HAP-1 (cell line): ENCODE data around the gene TMCO6.
A peak's percentile ranks its signal among the peaks of the same experiment; 100 is the strongest.
"Not testable (repeated sequence)": the region's sequence is repeated elsewhere in the genome, so short reads cannot be mapped to it uniquely, and the experiment has no call there.

ENCODE experiments used
- DNase-seq, 2 experiments: peaks; one replicate each; pipeline ENCODE4 v3.0.0-alpha.2; 2016 to 2020; ENCODE audit warnings: low spot score in 2 of 2
- H3K27me3 ChIP-seq: fragments of 250-450 bp; sonication (Bioruptor Pico); 2 replicates; pipeline ENCODE4 v1.5.1; 2020; ENCODE audit warnings: low read depth, mild to moderate bottlenecking, moderate library complexity
- H3K36me3 ChIP-seq: fragments of 250-450 bp; sonication (Bioruptor Pico); replicated peaks from 2 replicates; pipeline ENCODE4 v1.5.1; 2020; ENCODE audit warnings: mild to moderate bottlenecking
- H3K4me1 ChIP-seq: fragments of 250-450 bp; sonication (Bioruptor Pico); 2 replicates; pipeline ENCODE4 v1.5.1; 2020; ENCODE audit warnings: mild to moderate bottlenecking
- H3K4me3 ChIP-seq: fragments of 250-450 bp; sonication (Bioruptor Pico); 2 replicates; pipeline ENCODE4 v1.5.1; 2020; ENCODE audit warnings: mild to moderate bottlenecking, moderate library complexity
- H3K9me3 ChIP-seq: fragments of 250-450 bp; sonication (Bioruptor Pico); 2 replicates; pipeline ENCODE4 v1.5.1; 2020; ENCODE audit warnings: mild to moderate bottlenecking, moderate library complexity
- in situ Hi-C: fragments of 300-500 bp; cut with MboI; formaldehyde crosslinking; loops from 3 replicates; pipeline ENCODE4 v1.14.3; 2020; ENCODE audit warnings: low sequenced_read_pairs, inconsistent platforms, mixed read lengths

TMCO6 gene

DNA sequence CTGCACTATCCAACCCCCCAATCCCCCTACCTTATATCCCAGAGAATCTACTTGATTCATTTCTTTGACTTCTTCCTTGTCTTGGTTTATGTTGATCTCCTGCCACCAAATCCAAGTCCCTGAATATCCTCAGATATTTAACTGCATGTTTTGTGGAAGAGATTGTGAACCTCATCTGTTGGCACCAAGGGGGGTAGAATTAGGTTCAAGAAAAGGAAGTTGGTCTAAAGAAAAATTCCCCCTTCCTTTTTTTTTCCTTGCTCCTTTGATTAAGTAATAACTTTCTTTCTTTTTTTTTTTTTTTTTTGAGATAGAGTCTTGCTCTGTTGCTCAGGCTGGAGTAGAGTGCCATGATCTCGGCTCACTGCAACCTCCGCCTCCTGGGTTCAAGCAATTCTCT lies 5.8 kb upstream of the TMCO6 start:
- no peaks in the 10 kb centered on the region for H3K4me1 ChIP-seq
- in situ Hi-C loops = loop anchor here (5.0 kb wide), 1 partner anchor 71 kb away; the partner anchor contains the start of genes APBB3 and SLC35A4
- no peak overlapping the region for H3K4me3 ChIP-seq
- H3K9me3 ChIP-seq = peaks cover 3% of the 10 kb centered on the region
- no peak for DNase-seq
- H3K36me3 ChIP-seq = no peaks in the 10 kb centered on the region
- no peaks in the 10 kb centered on the region for H3K27me3 ChIP-seq

- H3K4me3 ChIP-seq = no peak overlapping the region
- no peak for DNase-seq
- no peaks in the 10 kb centered on the region for H3K9me3 ChIP-seq
- H3K4me1 ChIP-seq = peaks cover 4% of the 10 kb centered on the region
- in situ Hi-C loops = loop anchor here (5.0 kb wide), 1 partner anchor 72 kb away; the partner anchor contains the start of genes APBB3 and SLC35A4
- no peaks in the 10 kb centered on the region for H3K36me3 ChIP-seq
- no peaks in the 10 kb centered on the region for H3K27me3 ChIP-seq
Observed at GRCh38 chr5:140634103-140634502, 5.1 kb upstream of the TMCO6 start.

GRCh38 chr5:140635291-140636257 lies 3.7 kb upstream of the TMCO6 start:
- Histone ChIP-seq H3K36me3 (no peaks in the 10 kb centered on the region; the same call in 1 of the 2 replicates), H3K27me3 (no peaks in the 10 kb centered on the region), H3K4me1 (peaks cover 7% of the 10 kb centered on the region), H3K4me3 (no peak overlapping the region), H3K9me3 (no peaks in the 10 kb centered on the region)
- in situ Hi-C loops = no loop called here
- DNase-seq = no peak

- no peaks in the 10 kb centered on the region for H3K27me3 ChIP-seq
- in situ Hi-C loops = no loop called here
Observed at GRCh38 chr5:140637371-140638100, 1.7 kb upstream of the TMCO6 start.

GRCh38 chr5:140638898-140639147 lies 428 bp upstream of the TMCO6 start:
- H3K4me1 ChIP-seq, H3K4me3 ChIP-seq, H3K9me3 ChIP-seq, in situ Hi-C loops, H3K27me3 ChIP-seq, DNase-seq: not testable (repeated sequence)
- H3K36me3 ChIP-seq = peaks cover 24% of the 10 kb centered on the region

More at GRCh38 chr5:140637371-140638100, 1.7 kb upstream of the TMCO6 start:
- H3K9me3 ChIP-seq = no peaks in the 10 kb centered on the region
- peaks cover 7% of the 10 kb centered on the region for H3K4me1 ChIP-seq
- peaks cover 14% of the 10 kb centered on the region for H3K36me3 ChIP-seq
- no peak for DNase-seq
- no peak overlapping the region for H3K4me3 ChIP-seq

- Histone ChIP-seq H3K4me1 (peaks cover 13% of the 10 kb centered on the region), H3K4me3 (no peak overlapping the region), H3K36me3 (peaks cover 41% of the 10 kb centered on the region), H3K27me3 (no peaks in the 10 kb centered on the region), H3K9me3 (no peaks in the 10 kb centered on the region)
- in situ Hi-C loops = no loop called here
- no peak for DNase-seq
Observed at GRCh38 chr5:140641716-140642115, 2.5 kb downstream of the TMCO6 start.

GRCh38 chr5:140642718-140643117 lies 3.5 kb downstream of the TMCO6 start:
- DNase-seq = no peak
- Histone ChIP-seq H3K4me3 (no peak overlapping the region), H3K9me3 (no peaks in the 10 kb centered on the region), H3K27me3 (no peaks in the 10 kb centered on the region), H3K4me1 (peaks cover 14% of the 10 kb centered on the region), H3K36me3 (peaks cover 47% of the 10 kb centered on the region)
- in situ Hi-C loops = no loop called here

DNA sequence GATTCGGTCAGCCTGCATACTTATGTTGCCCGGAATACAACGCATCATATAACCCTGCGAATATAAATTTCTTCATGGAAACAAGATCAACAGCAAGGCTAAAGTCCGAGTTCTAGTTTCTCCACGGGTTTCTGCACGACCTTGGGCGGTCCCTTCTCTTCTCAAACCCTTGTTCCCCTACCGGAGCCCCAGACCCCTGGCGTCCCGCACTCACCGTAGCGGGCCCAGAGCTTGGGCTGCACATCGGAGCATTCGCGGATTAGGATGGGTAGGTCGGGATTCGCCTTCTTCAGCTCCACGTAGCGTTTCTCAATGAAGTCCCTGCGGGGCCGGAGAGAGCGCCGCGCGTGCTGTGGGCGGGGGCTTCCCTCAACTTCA lies 7.8 kb downstream of the TMCO6 start:
- Histone ChIP-seq H3K4me1 (peaks cover 11% of the 10 kb centered on the region), H3K27me3 (no peaks in the 10 kb centered on the region), H3K4me3 (peak overlapping the region; percentile 94), H3K36me3 (peaks cover 60% of the 10 kb centered on the region), H3K9me3 (no peaks in the 10 kb centered on the region)
- in situ Hi-C loops = no loop called here
- DNase-seq = no peak

DNA sequence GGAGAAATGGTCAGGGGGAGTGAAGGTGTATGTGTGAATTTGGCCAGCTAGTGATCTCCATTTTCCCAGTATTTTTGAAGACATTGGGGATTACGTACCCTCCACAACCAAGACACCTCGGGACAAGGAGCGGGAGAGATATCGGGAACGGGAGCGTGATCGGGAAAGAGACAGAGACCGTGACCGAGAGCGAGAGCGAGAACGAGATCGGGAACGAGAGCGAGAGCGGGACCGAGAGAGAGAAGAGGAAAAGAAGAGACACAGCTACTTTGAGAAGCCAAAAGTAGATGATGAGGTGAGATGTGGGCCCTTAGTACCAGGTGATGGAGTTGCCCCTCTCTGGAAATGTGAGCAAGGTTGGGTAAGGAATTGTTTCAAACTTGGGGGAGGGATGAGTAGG lies 19.6 kb downstream of the TMCO6 start:
- DNase-seq = no peak
- Histone ChIP-seq H3K36me3 (peaks cover 91% of the 10 kb centered on the region), H3K4me3 (no peak overlapping the region), H3K27me3 (no peaks in the 10 kb centered on the region), H3K4me1 (no peaks in the 10 kb centered on the region), H3K9me3 (no peaks in the 10 kb centered on the region)
- in situ Hi-C loops = no loop called here

DNA sequence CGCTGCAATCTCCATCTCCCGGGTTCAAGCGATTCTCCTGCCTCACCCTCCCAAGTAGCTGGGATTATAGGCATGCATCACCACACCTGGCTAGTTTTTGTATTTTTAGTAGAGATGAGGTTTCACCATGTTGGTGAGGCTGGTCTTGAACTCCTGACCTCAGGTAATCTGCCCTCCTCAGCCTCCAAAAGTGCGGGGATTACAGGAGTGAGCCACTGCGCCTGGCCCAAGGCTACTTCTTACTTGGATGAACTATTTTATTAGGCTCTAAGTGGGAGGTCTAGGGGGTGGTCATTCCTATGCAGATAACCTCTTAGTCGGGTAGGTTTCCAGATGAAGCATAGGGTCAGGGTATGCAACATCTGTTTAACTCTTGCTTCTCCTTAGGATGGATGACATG lies 21.1 kb downstream of the TMCO6 start:
- H3K27me3 ChIP-seq, H3K4me3 ChIP-seq, H3K9me3 ChIP-seq, in situ Hi-C loops, DNase-seq, H3K4me1 ChIP-seq: not testable (repeated sequence)
- peaks cover 76% of the 10 kb centered on the region for H3K36me3 ChIP-seq

DNA sequence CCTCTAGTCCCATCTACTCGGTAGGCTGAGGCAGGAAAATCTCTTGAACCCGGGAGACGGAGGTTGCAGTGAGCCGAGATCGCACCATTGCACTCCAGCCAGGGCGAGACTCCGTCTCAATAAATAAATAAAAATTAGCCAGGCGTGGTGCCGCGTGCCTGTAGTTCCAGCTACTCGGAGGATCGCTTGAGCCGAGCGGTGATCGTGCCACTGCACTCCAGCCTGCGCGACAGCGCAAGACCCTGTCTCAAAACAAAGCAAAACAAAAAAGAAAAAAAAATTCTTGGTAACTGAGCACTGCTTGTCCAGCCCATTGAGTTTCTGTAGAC lies 24.7 kb downstream of the TMCO6 start:
- in situ Hi-C loops = no loop called here
- no peaks in the 10 kb centered on the region for H3K9me3 ChIP-seq
- H3K27me3 ChIP-seq = no peaks in the 10 kb centered on the region
- no peaks in the 10 kb centered on the region for H3K4me1 ChIP-seq
- no peak for DNase-seq
- peak overlapping the region; percentile 82 for H3K4me3 ChIP-seq
- peaks cover 54% of the 10 kb centered on the region for H3K36me3 ChIP-seq

DNA sequence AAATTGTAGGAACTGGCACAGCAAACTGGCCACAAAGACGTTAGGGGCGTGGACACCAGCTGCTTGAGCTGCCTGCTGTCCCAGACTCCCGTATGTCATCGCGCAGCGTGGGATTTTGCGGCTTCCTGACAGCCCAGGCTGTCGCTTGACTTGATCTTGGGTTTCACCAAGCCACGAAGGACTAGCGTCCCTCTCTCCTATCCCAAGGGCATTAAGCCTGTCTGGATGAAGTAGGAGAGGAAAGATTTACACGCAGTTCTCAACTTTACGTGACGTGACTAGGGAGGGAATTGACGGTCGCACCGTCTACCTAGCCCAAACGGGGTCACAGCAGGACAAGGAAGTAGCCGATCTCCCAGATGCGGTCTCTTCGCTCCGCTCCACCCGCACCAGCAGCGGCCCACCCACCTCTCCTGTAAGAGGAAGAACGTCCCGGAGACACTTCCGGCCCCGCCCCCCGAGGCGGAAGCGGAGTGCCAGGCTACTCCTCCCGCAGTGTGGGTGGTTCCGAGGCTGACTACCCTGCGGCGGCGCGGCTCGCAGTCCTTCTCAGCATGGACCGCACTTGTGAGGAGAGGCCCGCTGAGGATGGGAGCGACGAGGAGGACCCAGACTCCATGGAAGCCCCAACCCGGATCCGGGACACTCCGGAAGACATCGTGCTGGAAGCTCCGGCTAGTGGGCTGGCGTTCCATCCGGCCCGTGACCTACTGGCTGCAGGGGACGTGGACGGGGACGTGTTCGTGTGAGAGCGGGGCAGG lies 25.3 kb downstream of the TMCO6 start, which contains the start of gene WDR55:
TSS of gene WDR55 (plus strand) at position 546 of the 761 bp plus-strand sequence. CDS start at position 555, 9 bp downstream.
- H3K36me3 ChIP-seq = peaks cover 54% of the 10 kb centered on the region
- H3K4me3 ChIP-seq = peak within 1 kb of the TSS; percentile 82
- H3K4me1 ChIP-seq = no peaks in the 10 kb centered on the region
- no peaks in the 10 kb centered on the region for H3K27me3 ChIP-seq
- H3K9me3 ChIP-seq = no peaks in the 10 kb centered on the region
- DNase-seq = peak; percentile 93 to 98
- in situ Hi-C loops = no loop called here

- DNase-seq, in situ Hi-C loops, H3K9me3 ChIP-seq, H3K27me3 ChIP-seq, H3K4me3 ChIP-seq, H3K4me1 ChIP-seq: not testable (repeated sequence)
- peaks cover 64% of the 10 kb centered on the region for H3K36me3 ChIP-seq
Observed at GRCh38 chr5:140671035-140671434, 31.8 kb downstream of the TMCO6 start.
